Measurements from ENCODE around the gene RPS21. TPM values are rescaled to one million over a fixed set of nuclear protein-coding genes. Genes with fewer than 3 reads are reported as not detected.

The RPS21 gene
- total and polyA plus RNA-seq, 9 of the 15 experiments (the other 6 are each of a cell fraction or from before 2014, with no cell fraction given), result 1,380 to 5,647 (median 3,091) TPM

DNA sequence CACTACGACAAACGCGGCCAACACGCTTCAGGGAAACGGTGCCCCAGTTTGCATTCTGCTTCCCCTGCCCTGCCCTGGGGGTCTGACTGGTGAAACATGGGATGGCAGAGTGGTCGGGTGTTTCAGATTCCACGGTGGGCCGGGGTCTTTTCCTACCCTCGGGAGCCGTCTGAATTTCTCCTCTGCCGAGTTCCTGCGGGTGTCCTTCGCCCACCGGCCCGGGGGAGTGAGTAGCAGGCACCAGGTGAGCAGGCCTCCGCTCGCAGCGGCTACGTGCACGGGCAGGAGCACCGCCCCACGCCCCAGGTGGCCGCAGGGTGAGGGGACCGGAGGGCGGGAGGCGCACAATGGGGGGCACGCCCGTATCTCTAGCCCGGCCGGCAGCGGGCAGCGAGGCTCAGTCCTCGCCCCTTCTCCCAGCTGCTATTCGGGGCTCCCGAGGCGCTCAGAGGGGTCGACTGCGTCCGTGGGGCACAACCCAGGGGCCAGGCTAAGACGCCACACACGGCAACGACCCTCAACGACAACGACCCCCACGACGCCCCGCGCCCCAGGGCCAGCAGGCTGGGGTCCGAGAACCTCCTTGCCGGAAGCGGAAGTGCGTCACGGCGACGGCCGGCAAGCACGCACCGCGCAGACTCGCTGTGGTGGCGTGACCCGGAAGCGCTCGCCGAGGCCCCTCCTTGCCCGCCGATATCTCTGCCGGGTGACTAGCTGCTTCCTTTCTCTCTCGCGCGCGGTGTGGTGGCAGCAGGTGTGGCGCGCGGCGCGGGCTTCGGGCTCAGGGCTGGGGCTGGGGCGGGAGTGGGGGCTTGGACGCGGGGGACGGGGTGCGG lies at the start of gene RPS21 (continued):
- TF ChIP-seq SREBF1 (IDR thresholded peaks at IDR 0.05; ENCODE audit: borderline replicate concordance, low read depth, low read length) (0 out of 2 replicates have a peak, but pooled peaks have one; percentile 33), ZNF609 (CRISPR knock-in tag; IDR thresholded peaks at IDR 0.05; ENCODE audit: borderline replicate concordance) (no peak), DMBX1 (CRISPR knock-in tag; IDR thresholded peaks at IDR 0.05; ENCODE audit: borderline replicate concordance) (no peak), ZBTB40 (IDR thresholded peaks at IDR 0.05) (peak; percentile 99), ZBTB40 (CRISPR knock-in tag; IDR thresholded peaks at IDR 0.05) (no peak), POLR2H (tag; IDR thresholded peaks at IDR 0.05; ENCODE audit: low read depth) (peak; percentile 60), SIX5 (IDR thresholded peaks at IDR 0.05; ENCODE audit: borderline replicate concordance in 1 of 2, insufficient read depth in 1 of 2, low read depth in 1 of 2, low read length in 2 of 2) (peak in 1 of 2 experiments; percentile 32; a peak in 1 of 4 replicates), SIN3B (IDR thresholded peaks at IDR 0.05; ENCODE audit: low read depth) (peak; percentile 82; the same call in 1 of the 2 replicates), MECOM (CRISPR knock-in tag; IDR thresholded peaks at IDR 0.05) (no peak)
- TF ChIP-seq, protein P1, sequence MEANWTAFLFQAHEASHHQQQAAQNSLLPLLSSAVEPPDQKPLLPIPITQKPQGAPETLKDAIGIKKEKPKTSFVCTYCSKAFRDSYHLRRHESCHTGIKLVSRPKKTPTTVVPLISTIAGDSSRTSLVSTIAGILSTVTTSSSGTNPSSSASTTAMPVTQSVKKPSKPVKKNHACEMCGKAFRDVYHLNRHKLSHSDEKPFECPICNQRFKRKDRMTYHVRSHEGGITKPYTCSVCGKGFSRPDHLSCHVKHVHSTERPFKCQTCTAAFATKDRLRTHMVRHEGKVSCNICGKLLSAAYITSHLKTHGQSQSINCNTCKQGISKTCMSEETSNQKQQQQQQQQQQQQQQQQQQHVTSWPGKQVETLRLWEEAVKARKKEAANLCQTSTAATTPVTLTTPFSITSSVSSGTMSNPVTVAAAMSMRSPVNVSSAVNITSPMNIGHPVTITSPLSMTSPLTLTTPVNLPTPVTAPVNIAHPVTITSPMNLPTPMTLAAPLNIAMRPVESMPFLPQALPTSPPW (CRISPR knock-in tag; IDR thresholded peaks at IDR 0.05), result peak; percentile 89
